Measurements from ENCODE around the gene PRMT7. TPM values are rescaled to one million over a fixed set of nuclear protein-coding genes. Genes with fewer than 3 reads are reported as not detected.

The PRMT7 gene
- total and polyA plus RNA-seq, 2 of the 8 experiments (the other 6 are each of a cell fraction or from before 2014, with no cell fraction given) = 48.2 to 49.3 TPM

- H3K36me3 ChIP-seq (ENCODE audit: control insufficient read depth in 2 of 4, insufficient read depth in 4 of 4, low read length in 3 of 4) = peaks cover 2 to 14% (median 10%) of the 10 kb centered on the region in 4 experiments; a peak in 4 of 8 replicates
- 85% methylated on average over 7 of the region's 7 CpGs; no CpG with 5 or more reads in 1 of the 2 experiments for WGBS, 2 experiments (ENCODE audit: extremely low coverage in 1 of 2, insufficient coverage in 1 of 2, insufficient read length in 1 of 2, insufficient replicate concordance in 2 of 2, low coverage in 1 of 2, low lambda C conversion rate in 2 of 2, missing lambda C conversion rate in 1 of 2)
- no peak overlapping the region for H3K27ac ChIP-seq (ENCODE audit: low read depth, low read length)
- DNase-seq (ENCODE audit: low read depth in 1 of 2, low spot score in 2 of 2) = no peak
- H3K79me1 ChIP-seq (ENCODE audit: low read depth, low read length) = no peaks in the 10 kb centered on the region
- peaks cover 1 to 7% of the 10 kb centered on the region in 2 experiments for H4K20me1 ChIP-seq (replicated peaks in 1 of 2; ENCODE audit: control insufficient read depth in 1 of 2, insufficient read depth in 2 of 2, low read length in 2 of 2)
- no peak overlapping the region for H2BK5ac ChIP-seq (ENCODE audit: low read depth, low read length)
- no peaks in the 10 kb centered on the region for H3K27me3 ChIP-seq (replicated peaks in 1 of 4; ENCODE audit: control insufficient read depth in 3 of 4, extremely low read depth in 1 of 4, insufficient read depth in 3 of 4, low read length in 3 of 4)
- POLR2A ChIA-PET (ENCODE audit: partially characterized antibody) = no interaction called here
- no peak overlapping the region for H3K14ac ChIP-seq (ENCODE audit: insufficient read length)
- no peak overlapping the region for H4K5ac ChIP-seq (ENCODE audit: insufficient read length, low read depth, low read length)
- no peak overlapping the region for H3K18ac ChIP-seq (ENCODE audit: extremely low read depth, low read length)
- H2BK20ac ChIP-seq (ENCODE audit: low read length) = no peak overlapping the region
- no peak overlapping the region for H2AFZ ChIP-seq (ENCODE audit: low read length)
- no peak overlapping the region for H2BK12ac ChIP-seq (ENCODE audit: low read depth, low read length)
- H2AK5ac ChIP-seq (ENCODE audit: low read depth, low read length) = no peak overlapping the region
- peaks cover 0 to 4% (median 1%) of the 10 kb centered on the region in 4 experiments; a peak in 2 of 7 replicates for H3K4me1 ChIP-seq (replicated peaks in 1 of 4; ENCODE audit: control insufficient read depth in 3 of 4, insufficient read depth in 4 of 4, low read length in 3 of 4)
- H3K23me2 ChIP-seq (ENCODE audit: low read depth, low read length) = no peaks in the 10 kb centered on the region
- no peak overlapping the region for H3K9ac ChIP-seq (replicated peaks in 1 of 4; ENCODE audit: extremely low read depth in 1 of 4, low read depth in 3 of 4, low read length in 3 of 4)
- CTCF ChIA-PET (ENCODE audit: partially characterized antibody) = interaction anchor here (0.7 to 1.8 kb wide), 8 partner anchors 13 to 177 kb away, joined by 3 to 18 read pairs (median 3); partner anchors contain the start of gene SLC7A6
- H4K8ac ChIP-seq (ENCODE audit: extremely low read depth, insufficient read depth, low read length) = no peak overlapping the region
- FAIRE-seq = no peak
- H3K9me3 ChIP-seq (ENCODE audit: insufficient read depth in 2 of 2, low read depth in 1 of 2, low read length in 1 of 2) = no peaks in the 10 kb centered on the region
- H3K23ac ChIP-seq (ENCODE audit: insufficient read length) = no peak overlapping the region
- no peak overlapping the region for H4K91ac ChIP-seq (replicated peaks; ENCODE audit: insufficient read length, low read length)
- no peak overlapping the region for H2BK15ac ChIP-seq (ENCODE audit: low read length)
- no peak overlapping the region for H3K56ac ChIP-seq (replicated peaks; ENCODE audit: insufficient read length, low read depth, low read length)
- H3K4me3 ChIP-seq (ENCODE audit: extremely low read depth in 1 of 4, insufficient read depth in 2 of 4, low read depth in 3 of 4, low read length in 4 of 4) = no peak overlapping the region
- no peaks in the 10 kb centered on the region for H3K79me2 ChIP-seq (ENCODE audit: control insufficient read depth in 1 of 2, insufficient read depth in 2 of 2, low read length in 2 of 2)
- H3K4ac ChIP-seq (replicated peaks; ENCODE audit: insufficient read length, low read depth, low read length) = no peak overlapping the region
- H3K4me2 ChIP-seq (ENCODE audit: insufficient read depth in 1 of 2, low read depth in 2 of 2, low read length in 2 of 2) = no peak overlapping the region
- H2BK120ac ChIP-seq (replicated peaks; ENCODE audit: low read depth, low read length) = no peak overlapping the region
- TF ChIP-seq HDAC2 (IDR thresholded peaks at IDR 0.05; ENCODE audit: borderline replicate concordance in 1 of 2, low read depth in 2 of 2, low read length in 2 of 2) (no peak), MAFK (IDR thresholded peaks at IDR 0.05; ENCODE audit: low read depth, low read length) (no peak), E2F6 (IDR thresholded peaks at IDR 0.05) (no peak), CBX5 (IDR thresholded peaks at IDR 0.05; ENCODE audit: low read depth, low read length) (no peak), NRF1 (IDR thresholded peaks at IDR 0.05; ENCODE audit: low read depth, low read length) (no peak), TAF7 (optimal IDR thresholded peaks at IDR 0.05; ENCODE audit: borderline replicate concordance, low read depth, low read length) (no peak), JUN (IDR thresholded peaks at IDR 0.05; ENCODE audit: low read depth, low read length) (no peak), NANOG (IDR thresholded peaks at IDR 0.05; ENCODE audit: insufficient read depth, low read depth, low read length, poor library complexity, severe bottlenecking) (no peak)
Observed at GRCh38 chr16:68332411-68333121, 21.7 kb downstream of the PRMT7 start.
